Stimulated activated CD4-positive, alpha-beta T cell treated with anti-CD3 and anti-CD28 coated beads, Interleukin-4, amount 100 ng/mL, for 24 hours (primary cell): ENCODE measurements around the gene XRCC1.
"Not testable (repeated sequence)": the region's sequence is repeated elsewhere in the genome, so short reads cannot be mapped to it uniquely, and the experiment has no call there.

Experiments
- DNase-seq: peaks from one replicate; pipeline ENCODE4 v3.0.0-alpha.2; 2020

XRCC1 gene, protein sequence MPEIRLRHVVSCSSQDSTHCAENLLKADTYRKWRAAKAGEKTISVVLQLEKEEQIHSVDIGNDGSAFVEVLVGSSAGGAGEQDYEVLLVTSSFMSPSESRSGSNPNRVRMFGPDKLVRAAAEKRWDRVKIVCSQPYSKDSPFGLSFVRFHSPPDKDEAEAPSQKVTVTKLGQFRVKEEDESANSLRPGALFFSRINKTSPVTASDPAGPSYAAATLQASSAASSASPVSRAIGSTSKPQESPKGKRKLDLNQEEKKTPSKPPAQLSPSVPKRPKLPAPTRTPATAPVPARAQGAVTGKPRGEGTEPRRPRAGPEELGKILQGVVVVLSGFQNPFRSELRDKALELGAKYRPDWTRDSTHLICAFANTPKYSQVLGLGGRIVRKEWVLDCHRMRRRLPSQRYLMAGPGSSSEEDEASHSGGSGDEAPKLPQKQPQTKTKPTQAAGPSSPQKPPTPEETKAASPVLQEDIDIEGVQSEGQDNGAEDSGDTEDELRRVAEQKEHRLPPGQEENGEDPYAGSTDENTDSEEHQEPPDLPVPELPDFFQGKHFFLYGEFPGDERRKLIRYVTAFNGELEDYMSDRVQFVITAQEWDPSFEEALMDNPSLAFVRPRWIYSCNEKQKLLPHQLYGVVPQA

DNA sequence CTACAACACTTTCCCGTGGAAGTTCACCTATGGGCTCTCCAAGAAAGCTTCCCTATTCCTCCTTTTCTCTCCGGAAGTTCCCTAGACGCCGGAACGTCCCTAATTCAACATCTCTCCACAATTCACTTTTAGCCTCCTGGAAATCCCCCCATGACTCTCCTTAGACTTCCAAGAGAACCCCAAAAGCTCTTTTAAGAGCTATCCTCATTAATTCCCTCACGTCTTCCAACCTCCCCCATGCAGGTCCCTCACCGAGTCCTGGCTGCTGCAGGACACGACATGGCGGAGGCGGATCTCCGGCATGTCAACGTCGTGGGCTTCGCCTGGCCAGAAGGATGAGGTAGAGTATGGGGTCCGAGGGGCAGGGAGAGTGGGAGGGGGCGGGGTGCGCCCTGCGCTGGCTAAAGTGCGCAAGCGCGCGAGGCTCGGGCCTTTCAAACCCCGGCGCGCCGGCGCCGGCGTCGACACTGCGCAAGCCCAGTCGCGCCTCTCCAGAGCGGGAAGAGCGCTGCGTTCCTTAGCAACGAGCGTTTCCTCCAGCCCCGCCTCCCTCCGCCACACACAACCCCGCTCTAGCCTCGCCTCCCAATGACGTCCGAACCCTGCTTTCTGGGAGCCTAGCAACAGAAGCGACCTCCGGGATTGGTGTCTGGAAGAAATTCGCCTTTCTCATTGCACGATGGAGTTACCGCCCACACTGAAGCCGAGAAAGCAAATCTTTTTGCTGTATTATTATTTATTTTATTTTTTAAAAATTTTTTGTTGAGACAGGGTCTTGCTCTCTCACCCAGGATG, at the start of gene XRCC1, which contains the start of gene PINLYP:
Gene XRCC1, minus strand, starts transcription at position 372 of the 795 bp plus-strand sequence. Its CDS starts 69 bp downstream, at position 303.
Gene PINLYP, plus strand, starts transcription at position 646 of the 795 bp plus-strand sequence. CDS start 1,391 bp downstream, outside the sequence.
- DNase-seq = peak; percentile 97

- peak; percentile 85 for DNase-seq
Observed at GRCh38 chr19:43624933-43625332, 49.6 kb upstream of the XRCC1 start.

DNA sequence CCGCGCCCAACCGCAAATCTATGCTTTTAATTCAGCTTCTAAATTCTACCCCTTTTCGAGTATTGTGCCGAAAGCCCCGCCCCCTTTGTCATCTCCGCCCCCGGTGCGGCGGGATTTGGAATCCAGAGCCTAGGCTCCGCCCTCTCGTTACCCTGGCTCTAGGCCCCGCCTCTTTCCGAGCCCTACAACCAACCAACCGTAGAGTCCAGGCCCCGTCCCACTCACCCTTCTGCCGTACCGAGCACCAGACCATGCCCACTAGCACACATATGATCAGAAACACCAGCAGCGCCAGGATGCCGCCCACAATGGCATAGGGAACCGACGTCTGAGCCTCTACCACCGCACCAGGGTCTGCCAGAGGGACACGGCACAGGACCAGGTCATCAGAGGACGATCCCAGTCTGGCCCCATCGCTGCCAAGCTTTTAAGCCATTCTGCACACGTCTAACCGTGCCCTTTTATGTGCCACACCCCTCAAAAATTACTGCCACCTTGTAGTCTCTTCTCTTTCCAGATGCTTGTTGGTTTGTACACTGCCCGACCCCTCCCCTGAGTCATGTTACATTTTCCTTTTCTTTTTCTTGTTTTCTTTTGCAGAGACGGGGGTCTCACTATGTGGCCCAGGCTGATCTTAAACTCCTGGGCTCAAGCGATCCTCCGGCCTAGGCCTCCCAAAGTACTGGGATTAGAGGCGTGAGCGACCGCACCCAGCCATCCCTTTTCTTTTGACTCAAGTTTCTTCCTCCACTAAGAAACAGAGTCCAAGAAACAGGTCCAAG, 48.8 kb upstream of the XRCC1 start:
- no peak for DNase-seq

DNA sequence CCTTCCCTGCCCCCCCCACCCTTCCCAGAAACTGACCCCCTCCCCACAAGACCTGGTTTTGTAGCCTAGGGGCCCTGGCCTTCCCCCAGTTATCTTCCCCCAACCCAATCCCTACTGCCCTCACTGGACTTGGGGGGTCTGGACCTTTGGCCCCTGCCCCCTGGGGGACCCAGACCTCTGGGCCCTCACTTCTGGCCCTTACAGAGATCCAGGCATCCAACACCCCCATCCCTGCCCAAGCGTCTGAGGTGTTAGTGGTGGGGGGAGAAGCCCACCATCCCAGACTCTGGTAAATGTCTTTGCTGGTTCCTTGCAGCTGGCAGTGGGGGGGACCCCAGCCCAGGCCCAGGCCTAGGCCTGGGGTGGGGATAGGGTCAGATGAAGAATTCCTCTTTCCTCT, 47.6 kb upstream of the XRCC1 start:
- no peak for DNase-seq

DNA sequence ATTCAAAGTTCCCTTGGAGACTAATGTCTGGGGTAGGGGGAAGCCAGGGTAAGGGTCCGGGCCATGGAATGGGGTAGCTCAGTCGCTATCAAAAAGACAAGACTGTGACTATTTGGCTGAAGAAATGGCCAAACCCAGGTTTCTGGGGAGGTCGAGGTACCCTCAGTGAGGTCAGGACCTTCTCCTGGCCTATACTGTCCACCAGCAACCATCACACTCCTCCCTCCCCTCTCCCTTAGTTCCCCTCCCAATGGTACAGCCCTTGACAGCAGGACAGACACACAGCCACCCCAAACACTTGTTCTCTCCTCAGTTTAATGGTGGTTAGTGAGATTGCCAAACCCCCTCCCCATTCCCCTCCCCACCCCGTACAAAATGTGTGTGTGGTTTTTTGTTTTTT, 46.7 kb upstream of the XRCC1 start:
- DNase-seq = no peak

GRCh38 chr19:43620061-43621001, 45.0 kb upstream of the XRCC1 start:
- DNase-seq = no peak

DNA sequence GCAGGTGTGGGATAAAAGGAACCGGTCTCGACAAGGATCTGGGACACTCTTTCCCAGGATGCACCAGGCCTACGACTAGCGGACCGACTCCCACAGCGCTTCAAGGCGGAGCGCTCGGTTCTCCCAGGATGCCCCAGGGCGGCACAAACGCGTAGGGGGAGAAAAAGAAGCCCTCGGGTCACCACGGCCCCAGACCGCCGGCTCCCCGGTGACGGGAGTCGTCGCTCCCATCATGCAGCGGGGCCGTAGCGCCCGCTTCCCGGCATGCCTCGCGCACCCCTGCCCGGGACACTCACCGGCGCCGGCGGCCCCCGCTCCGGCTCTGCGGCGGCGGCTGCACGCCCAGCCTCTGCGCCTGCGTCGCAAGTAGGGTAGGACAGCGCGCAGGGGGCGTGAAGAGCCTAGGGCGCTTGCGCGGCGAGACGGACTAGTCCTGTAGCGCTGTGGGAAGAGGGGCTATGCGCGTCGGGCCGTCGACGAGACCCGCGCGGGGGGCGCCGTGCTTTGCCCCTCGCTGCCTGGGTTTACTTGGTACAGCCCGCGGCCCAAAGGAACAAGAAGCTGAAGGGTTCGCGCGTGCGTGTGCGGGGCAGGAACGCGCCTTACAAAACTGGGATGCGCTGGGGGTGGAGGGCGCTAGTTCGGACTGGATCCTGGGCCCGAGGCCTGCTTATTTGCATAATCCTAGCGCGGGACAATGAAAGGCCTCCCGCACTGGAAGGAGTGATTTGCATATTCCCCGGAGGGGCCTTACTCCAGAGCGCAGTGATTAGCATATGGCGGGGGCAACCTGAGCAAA, 44.1 kb upstream of the XRCC1 start, which contains the start of gene ZNF428:
Gene ZNF428, minus strand, starts transcription at position 368 of the 799 bp plus-strand sequence. CDS start 5,325 bp downstream, outside the sequence.
- DNase-seq = peak; percentile 91

- DNase-seq = peak; percentile 62
Observed at GRCh38 chr19:43618921-43619261, 43.6 kb upstream of the XRCC1 start.

- no peak for DNase-seq
Observed at GRCh38 chr19:43616954-43617353, 41.6 kb upstream of the XRCC1 start.

GRCh38 chr19:43616306-43616705, 41.0 kb upstream of the XRCC1 start:
- no peak for DNase-seq

GRCh38 chr19:43612374-43612773, 37.0 kb upstream of the XRCC1 start:
- no peak for DNase-seq

DNA sequence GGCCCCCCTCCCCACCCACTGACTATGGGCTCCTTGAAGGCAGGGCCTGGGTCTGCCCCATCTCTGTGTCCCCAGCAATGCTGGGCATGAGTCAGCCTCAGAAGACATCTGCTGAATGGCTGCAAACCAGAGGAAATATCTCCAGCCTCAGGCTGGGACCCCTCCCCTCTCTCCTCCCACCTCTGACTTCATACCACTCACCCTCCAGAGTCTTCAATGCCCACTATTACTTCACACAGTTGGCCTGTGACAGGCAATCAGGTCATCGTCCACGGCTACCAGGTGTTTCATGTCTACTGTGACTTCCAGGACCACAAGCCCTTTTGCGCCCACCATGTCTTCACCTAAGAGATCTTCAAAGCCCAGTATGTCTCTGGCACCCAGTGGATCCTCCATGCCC, 36.5 kb upstream of the XRCC1 start, which contains the start of gene SRRM5:
Gene SRRM5, plus strand, starts transcription at position 301 of the 400 bp plus-strand sequence. Its CDS starts 34 bp downstream, at position 335.
- no peak for DNase-seq

DNA sequence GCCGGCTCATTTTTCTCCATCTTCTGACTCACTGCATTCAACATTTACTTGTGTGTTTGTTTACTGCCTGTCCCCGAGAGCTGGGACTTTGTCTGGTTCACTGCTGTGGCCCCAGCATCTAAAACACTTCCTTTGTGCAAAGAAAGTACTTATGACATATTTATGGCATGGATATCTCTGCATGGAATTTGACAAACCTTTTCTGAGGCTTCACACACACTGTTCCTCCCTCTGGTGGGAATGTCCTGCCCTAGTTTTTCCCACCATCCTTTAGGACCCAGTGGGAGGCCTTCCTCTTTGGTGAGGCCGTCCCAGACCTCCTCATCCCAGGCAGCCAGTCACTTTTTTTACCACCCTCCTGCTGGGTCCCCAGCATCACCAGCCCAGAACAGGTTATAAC, 35.2 kb upstream of the XRCC1 start:
- DNase-seq = no peak

DNA sequence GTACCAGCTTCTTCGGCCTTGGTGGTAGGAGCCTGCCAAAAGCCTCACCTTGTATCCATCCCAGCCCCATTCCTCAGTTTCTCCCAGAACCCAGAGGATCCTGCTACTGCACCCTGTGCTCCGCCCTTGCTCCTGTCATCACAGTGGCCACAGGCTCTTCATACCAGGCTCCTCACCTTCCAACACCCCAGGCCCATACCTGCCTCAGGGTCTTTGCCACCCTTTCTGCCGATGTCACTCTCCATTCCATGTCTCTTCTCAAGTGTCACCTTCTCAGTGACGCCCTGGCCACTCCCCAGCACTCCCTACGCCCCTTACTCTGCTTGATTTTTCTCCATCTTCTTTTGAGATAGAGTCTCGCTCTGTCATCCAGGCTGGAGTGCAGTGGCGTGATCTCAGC, 34.5 kb upstream of the XRCC1 start:
- DNase-seq = no peak

- no peak for DNase-seq
Observed at GRCh38 chr19:43607238-43608205, 32.2 kb upstream of the XRCC1 start.

DNA sequence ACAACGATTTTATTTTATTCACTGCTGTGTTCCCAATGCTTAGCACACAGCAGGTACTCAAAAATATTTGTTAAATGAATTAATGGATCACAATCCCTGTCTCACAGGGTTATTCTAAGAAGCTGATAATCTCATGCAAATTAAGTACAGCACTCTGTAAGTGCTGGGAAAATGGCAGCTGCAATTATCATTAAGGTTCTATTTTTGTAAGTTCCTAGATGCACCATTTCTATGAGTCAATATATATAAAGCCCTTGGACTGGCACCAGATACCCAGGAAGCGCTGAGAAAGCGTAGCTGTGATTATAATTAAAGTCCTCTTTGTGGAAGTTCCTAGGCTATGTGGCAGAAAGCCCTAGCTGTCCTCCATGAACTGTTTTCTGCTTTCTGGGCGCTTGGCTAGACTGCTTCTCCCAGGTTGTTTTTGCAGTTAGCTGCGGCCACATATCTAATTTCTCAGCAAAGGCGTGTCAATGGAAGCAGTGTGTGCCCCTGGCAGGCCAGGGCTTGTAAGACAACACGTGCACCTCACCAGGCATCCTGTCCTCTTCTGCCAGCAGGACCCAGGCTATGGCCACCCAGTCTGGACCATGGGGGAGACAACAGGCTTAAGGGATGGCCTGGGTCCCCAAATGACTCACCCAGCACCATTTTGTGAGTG, 31.4 kb upstream of the XRCC1 start:
- no peak for DNase-seq

GRCh38 chr19:43605875-43606568, 30.7 kb upstream of the XRCC1 start:
- DNase-seq = no peak

GRCh38 chr19:43600326-43600725, 25.0 kb upstream of the XRCC1 start:
- DNase-seq = not testable (repeated sequence)
